Stimulated activated CD8-positive, alpha-beta memory T cell treated with anti-CD3 and anti-CD28 coated beads, Interleukin-7, amount 100 ng/mL, for 4 hours (primary cell): ENCODE data around the gene LDB3.
"Not testable (repeated sequence)": the region's sequence is repeated elsewhere in the genome, so short reads cannot be mapped to it uniquely, and the experiment has no call there.

ENCODE experiments used
- DNase-seq, 2 donors: peaks; one replicate each; pipeline ENCODE4 v3.0.0-alpha.2; 2020; ENCODE audit warnings: low read depth in 2 of 2

Gene LDB3, protein sequence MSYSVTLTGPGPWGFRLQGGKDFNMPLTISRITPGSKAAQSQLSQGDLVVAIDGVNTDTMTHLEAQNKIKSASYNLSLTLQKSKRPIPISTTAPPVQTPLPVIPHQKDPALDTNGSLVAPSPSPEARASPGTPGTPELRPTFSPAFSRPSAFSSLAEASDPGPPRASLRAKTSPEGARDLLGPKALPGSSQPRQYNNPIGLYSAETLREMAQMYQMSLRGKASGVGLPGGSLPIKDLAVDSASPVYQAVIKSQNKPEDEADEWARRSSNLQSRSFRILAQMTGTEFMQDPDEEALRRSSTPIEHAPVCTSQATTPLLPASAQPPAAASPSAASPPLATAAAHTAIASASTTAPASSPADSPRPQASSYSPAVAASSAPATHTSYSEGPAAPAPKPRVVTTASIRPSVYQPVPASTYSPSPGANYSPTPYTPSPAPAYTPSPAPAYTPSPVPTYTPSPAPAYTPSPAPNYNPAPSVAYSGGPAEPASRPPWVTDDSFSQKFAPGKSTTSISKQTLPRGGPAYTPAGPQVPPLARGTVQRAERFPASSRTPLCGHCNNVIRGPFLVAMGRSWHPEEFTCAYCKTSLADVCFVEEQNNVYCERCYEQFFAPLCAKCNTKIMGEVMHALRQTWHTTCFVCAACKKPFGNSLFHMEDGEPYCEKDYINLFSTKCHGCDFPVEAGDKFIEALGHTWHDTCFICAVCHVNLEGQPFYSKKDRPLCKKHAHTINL

DNA sequence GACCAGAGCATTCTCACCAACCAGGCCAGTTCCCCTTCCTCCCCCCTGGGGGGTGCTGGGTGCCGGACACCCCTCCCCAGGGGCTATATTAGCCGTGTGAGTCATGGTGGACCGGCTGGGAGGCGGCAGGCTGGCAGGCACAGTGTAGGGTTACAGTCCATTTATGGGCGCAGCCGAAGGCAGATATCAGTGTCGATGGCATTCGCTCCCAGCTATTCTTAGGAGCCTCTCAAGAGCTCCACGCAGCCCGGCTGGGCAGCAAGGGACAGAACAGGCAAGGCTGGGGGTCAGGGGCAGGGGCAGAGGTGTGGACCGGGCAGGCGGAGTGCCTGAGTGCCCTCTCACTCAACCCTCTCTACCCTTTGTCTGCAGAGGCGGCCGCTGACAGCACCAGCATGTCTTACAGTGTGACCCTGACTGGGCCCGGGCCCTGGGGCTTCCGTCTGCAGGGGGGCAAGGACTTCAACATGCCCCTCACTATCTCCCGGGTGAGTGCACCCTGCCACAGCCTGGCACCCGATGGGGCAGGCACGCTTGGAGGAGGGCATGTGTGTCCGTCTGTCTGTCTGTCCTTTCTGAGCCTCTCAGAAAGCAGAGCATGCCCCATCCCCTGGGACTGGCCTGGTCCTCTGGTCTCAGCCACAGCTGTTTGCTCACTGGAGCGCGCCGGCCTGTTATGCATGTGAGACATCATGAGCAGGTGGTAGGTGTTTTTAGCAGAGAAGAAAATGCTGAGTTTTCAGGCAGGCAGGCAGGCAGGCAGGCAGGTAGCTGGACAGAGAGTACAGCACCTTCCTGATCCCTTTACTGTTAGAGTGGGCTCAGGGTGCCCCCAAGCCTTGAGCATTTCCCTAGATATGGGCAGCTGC lies at the start of gene LDB3:
Gene LDB3, plus strand, starts transcription at position 215 of the 869 bp plus-strand sequence. Its CDS starts 181 bp downstream, at position 396.
- no peak for DNase-seq

DNA sequence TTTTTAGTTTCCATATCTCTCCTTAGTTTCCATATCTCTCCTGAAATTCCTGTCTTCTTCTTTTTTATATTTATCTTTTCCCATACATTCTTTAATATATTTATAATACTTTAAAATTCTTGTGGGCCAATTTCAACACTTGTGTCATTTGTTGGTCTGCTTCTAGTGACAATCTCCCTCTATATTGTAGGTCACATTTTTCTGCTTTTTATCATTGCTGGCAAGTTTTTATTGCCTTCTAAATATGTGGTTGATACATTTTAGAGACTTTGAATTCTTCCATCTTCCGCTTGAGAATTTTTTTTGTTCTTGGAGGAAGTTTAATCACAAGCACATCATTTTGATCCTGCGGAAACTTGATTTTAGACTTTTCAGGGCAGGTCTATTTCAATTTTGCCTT lies 40.0 kb upstream of the LDB3 start:
- no peak for DNase-seq

DNA sequence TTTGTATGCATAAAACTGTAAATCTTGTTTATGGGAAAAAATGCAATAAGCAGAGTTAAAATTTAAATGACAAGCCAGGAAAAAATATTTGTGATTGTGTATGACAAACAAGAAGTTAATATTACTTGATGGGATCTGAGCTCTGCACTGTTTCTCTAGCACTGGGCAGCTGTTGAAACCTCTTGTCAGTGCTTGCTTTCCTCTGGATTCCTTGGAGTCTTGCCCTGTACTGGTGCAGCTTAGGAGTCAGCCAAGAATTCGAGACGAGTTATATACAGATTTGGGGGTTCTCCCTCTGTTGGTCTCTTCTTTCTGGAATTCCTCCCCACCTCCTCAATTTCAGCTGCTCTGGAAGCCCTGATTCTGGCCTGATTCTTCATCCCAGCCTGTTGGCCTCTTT lies 38.2 kb upstream of the LDB3 start:
- no peak for DNase-seq

DNA sequence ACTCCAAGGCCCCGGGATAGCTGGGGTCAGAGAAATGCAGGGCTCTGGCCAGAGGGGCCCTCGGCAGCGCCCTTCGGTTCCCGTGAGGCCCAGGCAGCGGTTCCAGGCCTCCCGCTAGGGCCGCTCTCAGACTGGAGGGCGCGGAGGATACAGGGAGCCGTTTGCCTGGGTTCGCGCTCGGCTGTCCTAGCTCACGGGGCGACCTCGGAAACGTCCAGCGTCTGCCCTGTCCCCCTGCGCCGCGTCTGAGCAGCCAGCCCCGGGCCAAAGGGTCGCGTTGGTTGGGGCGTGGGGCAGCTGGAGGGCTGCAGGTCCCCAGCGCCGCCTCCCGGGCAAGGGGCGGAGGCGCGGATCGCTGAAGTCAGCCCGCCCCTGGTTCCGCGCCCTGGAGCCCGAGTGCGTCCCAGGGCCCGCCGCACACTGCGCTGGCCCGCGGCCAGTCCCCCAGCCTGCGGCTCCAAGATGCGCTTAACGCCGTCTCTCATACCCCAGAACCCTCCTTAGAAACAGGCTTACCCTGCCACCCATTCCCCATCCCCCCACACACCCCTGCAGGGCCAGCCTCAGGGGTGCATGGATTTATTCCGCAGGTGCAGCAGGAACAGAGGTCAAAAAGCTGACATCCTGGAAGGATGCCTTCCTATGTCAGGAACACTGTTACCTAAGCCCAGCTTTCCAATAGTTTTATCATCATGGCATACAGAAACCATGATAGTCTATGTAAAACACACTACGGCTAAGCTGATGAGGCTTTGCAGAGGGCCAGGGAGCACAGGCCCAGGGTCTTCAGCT lies 36.1 kb upstream of the LDB3 start:
- DNase-seq: no peak

DNA sequence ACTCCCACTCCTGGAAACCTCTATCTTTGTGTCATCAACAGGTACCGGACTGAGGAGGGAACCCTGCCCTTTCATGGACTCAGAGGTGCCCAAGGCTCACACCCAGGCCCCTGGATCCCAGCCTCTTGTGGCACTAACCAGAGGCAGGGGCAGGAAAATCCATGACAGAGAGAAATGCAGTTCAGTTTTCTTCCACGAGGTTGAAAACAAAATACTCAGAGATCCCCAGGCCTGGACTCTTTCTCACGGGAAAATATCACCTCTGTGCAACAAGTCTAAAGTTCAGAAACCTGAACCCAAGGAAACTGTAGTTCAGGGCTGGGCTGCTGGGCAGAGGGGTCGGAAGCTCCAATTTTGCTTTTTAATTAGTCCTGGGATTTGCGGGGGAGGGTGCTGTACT lies 35.4 kb upstream of the LDB3 start:
- DNase-seq: no peak

DNA sequence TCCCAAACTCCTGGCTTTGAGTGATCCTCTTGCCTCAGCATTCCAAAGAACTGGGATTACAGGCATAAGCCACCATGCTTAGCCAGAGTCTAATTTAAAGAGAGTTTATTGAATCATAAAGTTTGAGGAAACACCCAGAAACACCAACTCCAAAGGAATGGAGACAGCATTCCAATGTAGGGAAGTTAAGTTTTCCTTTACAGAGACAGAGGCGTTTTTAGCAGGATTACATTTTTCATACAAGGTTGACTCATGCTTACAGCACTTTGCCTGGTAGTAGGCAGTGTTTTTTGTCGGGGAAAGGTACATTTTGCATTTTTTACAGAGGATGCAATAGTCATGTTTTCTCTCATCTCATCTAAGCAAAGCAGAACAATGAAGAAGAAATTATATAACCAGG lies 32.9 kb upstream of the LDB3 start:
- DNase-seq: no peak

DNA sequence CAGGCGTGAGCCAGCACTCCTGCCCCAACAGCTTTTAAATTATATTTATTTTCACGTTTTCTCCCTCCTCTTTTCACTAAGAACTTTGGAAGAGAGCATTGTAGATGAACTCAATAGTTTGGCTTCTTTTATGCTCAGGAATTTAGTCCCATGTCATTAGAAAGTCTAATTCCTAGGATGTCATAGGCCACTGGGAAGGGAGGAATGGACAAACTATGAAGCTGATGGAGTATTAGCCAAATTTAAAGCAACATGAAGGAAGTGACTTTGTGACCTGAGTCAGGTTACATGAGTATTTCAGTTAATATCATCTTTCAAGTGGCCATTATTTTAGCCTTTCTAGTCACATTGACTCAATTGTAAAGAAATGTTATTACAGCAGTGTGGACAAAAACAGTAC lies 32.0 kb upstream of the LDB3 start:
- DNase-seq: no peak

DNA sequence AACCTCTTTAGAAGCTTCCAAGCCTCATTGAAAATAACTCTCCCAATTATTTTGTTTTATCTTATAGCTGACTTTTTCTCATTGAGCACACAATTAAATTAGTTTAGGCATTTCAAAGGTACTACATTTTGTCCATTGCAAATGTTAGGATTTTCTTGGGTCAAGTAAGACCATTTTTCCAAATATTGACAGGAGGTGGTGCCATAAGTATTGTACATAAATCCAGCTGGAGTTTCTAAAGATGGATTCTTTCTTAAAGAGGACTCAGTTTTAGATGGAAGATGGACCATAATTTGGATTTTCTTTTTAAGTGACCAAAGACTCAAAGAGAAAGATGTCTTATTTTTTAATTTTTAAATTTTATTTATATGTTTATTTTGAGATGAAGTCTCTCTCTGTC lies 26.3 kb upstream of the LDB3 start:
- no peak for DNase-seq

DNA sequence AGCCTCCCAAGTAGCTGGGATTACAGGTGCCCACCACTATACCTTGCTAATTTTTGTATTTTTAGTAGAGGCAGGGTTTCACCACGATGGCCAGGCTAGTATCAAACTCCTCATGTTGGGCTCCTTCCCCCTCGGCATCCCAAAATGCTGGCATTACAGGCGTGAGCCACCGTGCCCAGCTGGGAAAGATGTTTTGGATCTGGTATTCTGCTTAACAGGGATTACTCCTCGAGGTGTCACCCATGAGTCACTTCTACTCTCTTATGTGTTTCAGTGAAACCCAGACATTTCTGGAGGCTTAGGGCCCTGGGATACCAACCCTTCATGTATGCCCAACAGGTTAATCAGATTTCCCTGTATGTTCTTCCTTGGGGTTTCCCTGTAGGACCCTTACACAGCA lies 25.8 kb upstream of the LDB3 start:
- DNase-seq: no peak

DNA sequence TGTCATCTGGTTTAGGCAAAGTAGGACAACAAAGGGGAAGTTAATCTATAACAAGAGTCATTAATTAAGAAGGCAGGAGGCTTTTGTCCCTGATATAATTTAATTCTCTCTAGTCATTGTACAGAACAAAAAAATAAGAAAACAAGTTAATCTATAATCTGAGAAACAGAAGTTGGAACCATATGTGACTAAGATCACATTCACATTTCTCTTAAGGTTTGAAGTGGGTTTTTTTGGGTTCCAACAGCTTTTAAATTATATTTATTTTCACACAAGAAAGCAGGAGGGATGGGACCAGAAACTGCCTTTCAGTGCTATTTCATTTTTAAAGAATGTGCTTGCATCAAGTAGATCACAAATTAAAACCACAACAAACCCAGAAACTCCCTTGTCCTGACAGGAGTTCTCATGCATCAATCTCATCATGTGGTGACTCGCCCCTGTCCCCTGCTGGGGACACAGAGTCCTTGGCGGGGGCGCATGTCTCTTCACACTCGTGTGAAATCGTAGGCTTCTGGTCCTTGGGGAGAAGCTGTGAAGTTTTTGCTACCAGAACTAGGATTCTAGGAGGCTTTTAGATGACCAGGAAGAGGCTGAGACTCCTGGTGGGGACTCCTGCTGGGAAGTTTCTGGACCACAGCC lies 24.0 kb upstream of the LDB3 start:
- DNase-seq: no peak

DNA sequence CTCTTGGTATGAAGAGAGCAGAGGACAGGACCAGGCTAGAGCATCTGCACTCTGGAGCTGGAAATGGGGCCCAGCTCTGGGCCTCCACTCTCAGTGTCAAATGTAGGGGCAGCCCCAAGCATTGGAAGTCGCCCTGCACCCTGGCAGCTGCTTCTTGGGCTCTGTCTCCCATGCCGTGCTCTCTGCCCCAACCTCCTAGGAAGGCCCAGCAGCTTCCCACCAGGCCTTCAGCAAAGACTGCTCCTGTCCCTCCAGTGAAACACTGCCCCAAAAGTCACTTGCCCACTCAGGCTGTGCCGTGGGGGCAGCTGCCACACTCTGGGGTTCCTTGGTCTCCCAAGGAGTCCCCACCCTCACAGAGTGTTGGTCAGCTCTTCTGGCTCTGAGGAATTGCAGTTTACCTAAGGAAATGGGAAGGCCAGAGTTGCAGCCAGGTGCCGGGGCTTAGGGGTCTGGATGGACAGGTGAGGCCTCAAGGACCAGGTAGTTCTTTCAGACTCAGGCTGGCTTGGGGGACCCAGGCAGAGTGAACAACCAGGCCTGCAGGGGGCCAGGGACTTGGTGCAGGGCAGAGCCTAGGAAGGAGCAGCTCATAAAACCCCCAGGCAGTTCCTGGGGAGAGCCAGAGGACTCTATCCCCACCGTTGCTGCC lies 23.4 kb upstream of the LDB3 start:
- no peak for DNase-seq

DNA sequence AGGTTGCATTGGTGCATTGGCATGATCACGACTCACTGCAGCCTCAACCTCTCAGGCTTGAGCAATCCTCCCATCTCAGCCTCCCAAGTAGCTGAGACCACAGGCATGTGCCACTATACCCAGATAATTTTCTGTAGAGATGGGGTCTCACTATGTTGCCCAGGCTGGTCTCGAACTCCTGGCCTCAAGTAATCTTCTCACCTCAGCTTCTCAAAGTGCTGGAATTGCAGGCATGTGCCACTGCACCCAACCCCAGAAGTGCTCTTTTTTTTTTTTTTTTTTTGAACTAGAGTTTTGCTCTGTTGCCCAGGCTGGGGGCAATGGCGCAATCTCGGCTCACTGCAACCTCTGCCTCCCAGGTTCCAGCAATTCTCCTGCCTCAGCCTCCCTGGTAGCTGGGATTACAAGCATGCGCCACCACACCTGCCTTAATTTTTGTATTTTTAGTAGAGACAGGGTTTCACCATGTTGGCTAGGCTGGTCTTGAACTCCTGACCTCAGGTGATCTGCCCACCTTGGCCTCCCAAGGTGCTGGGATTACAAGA lies 22.6 kb upstream of the LDB3 start:
- not testable (repeated sequence) for DNase-seq

DNA sequence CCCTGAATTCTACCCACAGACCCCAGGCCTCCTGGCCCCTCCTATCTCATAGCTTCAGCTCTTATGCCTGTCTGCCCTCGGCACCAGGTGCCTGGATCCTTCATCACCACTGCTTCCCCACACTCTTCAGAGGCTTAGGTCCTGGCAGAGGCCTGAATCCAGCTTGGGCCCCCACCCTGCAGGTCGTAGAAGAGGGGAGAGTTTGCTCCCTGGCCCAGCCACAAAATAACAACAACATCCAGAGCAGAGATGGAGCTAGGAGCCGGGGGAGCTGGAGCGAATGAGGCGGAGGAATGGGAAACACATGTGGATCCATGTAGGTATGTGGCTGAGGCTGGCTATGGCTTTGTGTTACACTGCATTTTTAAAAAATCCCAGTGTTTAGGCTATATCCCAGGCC lies 21.8 kb upstream of the LDB3 start:
- no peak for DNase-seq

DNA sequence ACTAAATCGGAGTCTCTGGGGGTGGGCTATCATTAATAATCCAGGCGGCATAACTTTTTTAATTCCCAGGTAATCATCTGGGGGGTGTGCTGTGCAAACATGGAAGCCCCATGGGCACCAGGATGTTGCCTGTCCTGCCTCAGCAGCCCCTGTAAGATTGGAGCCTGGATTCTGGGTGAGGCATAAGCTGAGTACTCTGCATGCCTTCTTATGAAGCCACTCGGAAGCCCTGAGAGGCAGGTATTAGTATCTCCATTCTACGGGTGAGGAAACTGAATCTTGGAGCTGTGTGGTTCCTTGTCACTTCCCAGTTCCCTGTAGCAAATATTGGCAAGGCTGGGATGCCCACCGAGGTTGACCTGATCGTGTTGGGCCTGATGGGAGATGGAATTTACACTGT lies 21.4 kb upstream of the LDB3 start:
- no peak for DNase-seq

DNA sequence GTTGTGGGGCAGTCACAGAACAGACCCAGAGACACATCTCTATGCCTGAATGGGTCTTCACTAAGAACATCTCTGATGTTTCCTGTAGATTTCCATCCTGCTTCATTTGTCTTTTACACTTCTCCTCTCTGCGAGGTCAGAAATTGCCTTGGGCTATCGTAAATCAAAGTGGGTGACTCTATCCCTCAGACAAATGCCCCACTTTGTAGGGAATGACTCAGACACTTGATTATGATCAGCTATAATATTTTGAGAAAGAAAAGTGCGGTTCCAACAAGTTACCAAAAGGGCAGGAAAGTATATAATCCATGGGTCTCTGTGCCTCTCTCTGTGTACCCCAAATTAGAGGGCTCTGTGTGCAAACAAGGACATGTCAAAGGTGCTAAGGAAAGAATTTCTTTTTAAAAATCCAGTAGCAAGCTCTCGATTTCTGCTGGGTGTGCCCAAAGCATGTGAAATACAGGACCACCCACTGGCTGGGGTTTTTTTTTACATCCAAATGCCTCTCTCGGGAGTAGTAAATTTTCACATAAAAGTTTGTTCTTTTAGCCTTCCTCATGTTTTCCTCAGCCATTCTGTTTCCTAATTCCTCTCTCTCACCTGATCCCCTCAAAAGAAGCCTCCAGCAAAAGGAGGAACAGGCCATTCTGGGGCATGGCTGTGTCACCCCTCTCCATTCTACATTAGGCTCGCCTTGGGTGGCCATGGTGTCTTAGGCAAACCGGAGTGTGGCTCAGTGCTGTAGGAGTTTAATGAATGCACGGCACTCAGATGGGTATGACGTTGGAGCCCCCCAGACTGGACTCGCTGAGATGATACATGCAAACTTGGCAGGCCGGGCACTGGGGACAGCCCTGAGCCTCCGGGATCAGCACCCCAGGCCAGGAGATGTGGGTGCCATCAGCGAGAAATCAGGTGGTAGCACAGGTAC lies 20.3 kb upstream of the LDB3 start:
- DNase-seq: no peak

DNA sequence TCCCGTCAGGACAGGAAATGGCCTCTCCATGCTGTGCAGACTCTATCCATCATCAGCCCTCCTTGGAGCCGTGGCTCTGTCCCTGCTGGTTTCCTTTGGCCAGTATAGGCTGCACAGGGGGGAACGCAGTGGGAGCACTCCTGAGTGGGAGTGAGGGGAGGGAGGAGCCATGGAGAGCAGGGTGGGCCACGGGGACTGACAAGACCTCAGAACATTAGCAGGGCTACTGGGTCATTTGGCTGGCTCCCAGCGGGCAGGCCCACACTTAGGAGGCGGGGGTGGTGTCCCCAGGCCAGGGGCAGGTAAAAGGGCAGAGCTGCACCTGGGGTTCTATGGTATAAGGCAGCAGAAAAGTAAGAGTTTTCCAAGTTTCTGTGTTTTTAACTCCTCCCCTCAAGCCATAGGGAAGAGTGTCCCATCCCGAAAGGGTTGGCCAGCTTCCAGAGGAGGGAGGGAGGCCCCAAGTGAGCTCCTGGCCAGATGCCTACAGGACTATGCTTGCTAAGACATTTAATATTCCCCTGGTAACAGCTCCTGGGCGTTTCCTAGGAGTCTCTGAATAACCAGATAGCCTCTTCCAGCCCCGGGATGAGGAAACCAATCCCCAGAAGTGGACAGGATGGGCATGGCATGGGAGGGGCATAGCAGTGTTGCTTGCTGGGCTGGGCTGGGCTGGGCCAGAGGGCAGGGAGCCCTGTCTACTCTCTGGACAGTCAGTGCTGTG lies 19.4 kb upstream of the LDB3 start:
- no peak for DNase-seq

DNA sequence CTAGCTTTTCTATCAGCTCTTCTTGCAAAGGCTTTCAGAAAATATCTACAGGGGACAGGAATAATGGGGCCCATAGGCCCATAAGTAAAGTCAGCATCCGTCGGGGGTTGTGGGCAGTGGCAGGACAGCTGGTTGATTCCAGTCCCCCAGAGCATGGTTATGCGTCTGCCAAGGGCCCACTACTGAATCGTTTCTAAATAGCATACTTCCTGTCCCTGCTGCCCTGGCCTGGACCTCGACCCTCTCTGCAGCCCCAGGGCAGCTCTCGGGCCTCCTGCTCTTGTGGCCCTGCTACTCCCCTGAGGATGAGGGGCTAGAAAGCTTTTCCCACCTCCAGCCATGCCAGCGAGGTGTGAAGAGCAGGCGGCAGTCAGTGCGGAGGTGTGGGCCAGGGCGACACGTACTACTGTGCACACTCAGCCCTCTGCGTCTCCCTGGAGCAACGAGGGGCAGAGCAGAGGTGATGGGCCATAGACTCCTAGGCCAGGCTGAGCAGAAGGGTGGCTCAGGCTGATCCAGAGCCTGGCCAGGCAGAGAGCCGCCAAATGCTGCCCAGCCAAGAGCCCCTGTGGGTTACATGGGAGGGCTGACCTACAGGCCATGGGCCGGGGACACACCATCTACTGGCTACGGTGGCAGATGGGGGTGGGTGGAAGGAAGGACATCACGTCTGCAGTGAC lies 18.7 kb upstream of the LDB3 start:
- no peak for DNase-seq

DNA sequence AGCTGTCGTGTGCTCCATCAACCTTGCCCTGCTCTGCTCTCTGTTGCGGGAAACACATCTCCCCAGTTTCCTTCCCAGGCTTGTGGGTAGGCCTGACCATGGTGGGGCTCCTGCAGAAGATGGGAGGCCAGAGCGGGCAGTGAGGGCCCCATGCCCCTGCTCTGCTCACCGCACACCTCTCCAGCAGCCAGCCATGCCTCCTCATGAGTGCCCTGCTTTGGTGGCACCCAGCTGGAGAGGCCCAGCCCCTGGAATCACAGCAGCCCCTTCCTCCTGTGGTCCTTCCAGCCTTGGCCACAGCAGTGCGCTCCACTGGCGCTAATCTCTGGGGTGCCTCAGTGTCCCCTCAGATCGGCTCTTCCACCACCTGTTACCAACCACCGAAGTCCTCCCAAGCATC lies 18.2 kb upstream of the LDB3 start:
- no peak for DNase-seq
